ENCODE measurements around the gene FOXD4L1.
A peak's percentile ranks its signal among the peaks of the same experiment; 100 is the strongest.
"Not testable (repeated sequence)": the region's sequence is repeated elsewhere in the genome, so short reads cannot be mapped to it uniquely, and the experiment has no call there.

The FOXD4L1 gene

GRCh38 chr2:113540834-113541203, 42.4 kb downstream of the FOXD4L1 start:
- H3K27me3 ChIP-seq (ENCODE audit: insufficient read depth, poor library complexity, severe bottlenecking); H3K27ac ChIP-seq (replicated peaks); H3K4me3 ChIP-seq (replicated peaks; ENCODE audit: insufficient read depth, low read length); DNase-seq (ENCODE audit: low read depth in 1 of 2, low spot score in 1 of 2): not testable (repeated sequence)

GRCh38 chr2:113541204-113541975, 42.9 kb downstream of the FOXD4L1 start:
- not testable (repeated sequence) for H3K27ac ChIP-seq (replicated peaks); DNase-seq (ENCODE audit: low read depth in 1 of 2, low spot score in 1 of 2); H3K27me3 ChIP-seq (ENCODE audit: insufficient read depth, poor library complexity, severe bottlenecking)
- peak overlapping the region; percentile 40 for H3K4me3 ChIP-seq (replicated peaks; ENCODE audit: insufficient read depth, low read length)

- H3K27me3 ChIP-seq (ENCODE audit: insufficient read depth, poor library complexity, severe bottlenecking); DNase-seq (ENCODE audit: low read depth in 1 of 2, low spot score in 1 of 2); H3K27ac ChIP-seq (replicated peaks): not testable (repeated sequence)
- peak overlapping the region; percentile 40 for H3K4me3 ChIP-seq (replicated peaks; ENCODE audit: insufficient read depth, low read length)
Observed at GRCh38 chr2:113541976-113542485, 43.6 kb downstream of the FOXD4L1 start.

GRCh38 chr2:113542529-113542928, 44.1 kb downstream of the FOXD4L1 start:
- H3K4me3 ChIP-seq (replicated peaks; ENCODE audit: insufficient read depth, low read length); DNase-seq (ENCODE audit: low read depth in 1 of 2, low spot score in 1 of 2); H3K27ac ChIP-seq (replicated peaks); H3K27me3 ChIP-seq (ENCODE audit: insufficient read depth, poor library complexity, severe bottlenecking): not testable (repeated sequence)

Measured in HL-60 (cell line).